Activated T-cell treated with anti-CD3 and anti-CD28 coated beads for 48 hours (primary cell): ENCODE measurements around the gene GPR39.
"Not testable (repeated sequence)": the region's sequence is repeated elsewhere in the genome, so short reads cannot be mapped to it uniquely, and the experiment has no call there.

Source experiments
- DNase-seq: peaks from one replicate; pipeline ENCODE4 v3.0.0-alpha.2; 2020; ENCODE audit warnings: low read depth

The GPR39 gene

GRCh38 chr2:132497591-132497990 is 81.0 kb downstream of the GPR39 start:
- no peak for DNase-seq

DNA sequence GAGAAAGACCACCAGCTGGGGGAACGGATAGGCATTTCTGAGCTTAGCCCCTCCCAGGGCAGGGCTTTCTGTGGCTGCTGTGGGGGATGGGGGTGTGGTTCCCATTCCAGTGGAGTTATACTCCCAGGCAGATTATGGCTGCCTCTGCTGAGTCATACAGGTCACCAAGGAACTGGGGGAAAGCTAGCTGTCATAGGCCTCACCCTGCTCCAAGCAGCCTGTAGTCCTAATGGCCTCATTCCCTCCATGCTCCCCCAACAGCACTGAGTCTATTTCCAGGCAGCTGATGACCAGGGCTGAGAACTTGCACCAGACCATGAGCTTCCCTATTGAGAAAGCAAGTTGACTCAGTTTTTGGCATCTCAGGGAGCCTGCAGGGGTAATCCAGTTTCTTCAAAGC is 87.1 kb downstream of the GPR39 start:
- DNase-seq, result no peak

DNA sequence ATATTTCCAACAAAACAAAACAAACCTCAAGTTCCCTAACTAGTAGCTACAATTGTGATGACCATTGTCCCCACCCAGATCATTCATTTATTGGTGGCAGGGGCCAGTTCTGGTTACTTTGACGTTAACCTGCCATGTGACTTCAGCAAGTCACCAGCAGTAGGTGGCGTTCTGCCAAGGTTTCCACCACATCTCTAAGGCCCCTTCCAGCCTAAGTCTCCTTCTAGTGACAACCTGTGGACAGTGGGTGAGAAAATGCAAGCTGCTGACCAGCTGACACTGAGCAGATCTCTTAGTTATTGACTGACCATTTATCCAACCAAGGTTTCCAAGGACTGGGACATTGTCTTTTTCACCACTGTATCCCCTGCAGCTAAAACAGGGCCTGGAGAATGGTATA is 98.4 kb downstream of the GPR39 start:
- DNase-seq, result no peak

DNA sequence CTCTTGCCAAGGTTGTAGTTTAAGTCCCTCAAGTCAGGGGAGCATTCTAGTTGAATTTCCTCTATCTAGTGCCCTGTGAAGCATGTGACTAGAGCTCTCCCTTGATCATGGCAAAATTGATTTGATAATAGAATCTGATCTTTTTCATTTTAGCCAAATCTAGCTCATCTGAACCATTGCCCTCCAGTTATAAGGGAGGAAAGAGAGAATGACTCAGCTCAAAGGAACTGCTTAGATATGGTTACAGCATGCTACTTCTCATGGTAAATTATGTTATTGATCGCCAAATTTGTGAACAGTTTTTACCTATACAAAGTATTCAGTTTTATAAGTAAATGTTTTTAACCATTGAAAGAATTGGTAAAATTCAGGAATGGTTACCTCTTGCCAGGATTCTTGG is 100.8 kb downstream of the GPR39 start:
- no peak for DNase-seq

- DNase-seq, result no peak
These were observed 101.7 kb downstream of the GPR39 start for GRCh38 chr2:132518302-132518701.

DNA sequence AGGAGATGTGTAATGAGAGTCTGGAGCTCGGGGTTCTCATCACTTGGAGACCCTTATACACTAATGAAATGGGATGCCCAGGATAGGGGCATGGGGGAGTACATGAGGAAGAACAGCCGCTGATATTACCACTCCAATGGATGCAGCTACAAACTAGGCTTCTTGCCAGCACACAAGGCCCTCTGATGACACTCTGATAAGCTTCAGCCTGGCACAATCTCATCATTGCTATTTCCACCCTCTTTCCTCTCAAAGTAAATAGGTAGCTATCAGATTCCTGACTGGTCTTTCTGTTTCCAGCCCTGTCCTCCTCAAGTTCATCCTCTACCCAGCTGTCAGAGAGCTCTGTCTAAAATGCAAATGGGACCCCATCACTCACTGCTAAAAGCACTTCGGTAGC is 103.0 kb downstream of the GPR39 start:
- DNase-seq, result no peak

- DNase-seq, result no peak
These were observed 104.7 kb downstream of the GPR39 start for GRCh38 chr2:132521341-132521740.

GRCh38 chr2:132522901-132523300 is 106.3 kb downstream of the GPR39 start:
- DNase-seq, result no peak

DNA sequence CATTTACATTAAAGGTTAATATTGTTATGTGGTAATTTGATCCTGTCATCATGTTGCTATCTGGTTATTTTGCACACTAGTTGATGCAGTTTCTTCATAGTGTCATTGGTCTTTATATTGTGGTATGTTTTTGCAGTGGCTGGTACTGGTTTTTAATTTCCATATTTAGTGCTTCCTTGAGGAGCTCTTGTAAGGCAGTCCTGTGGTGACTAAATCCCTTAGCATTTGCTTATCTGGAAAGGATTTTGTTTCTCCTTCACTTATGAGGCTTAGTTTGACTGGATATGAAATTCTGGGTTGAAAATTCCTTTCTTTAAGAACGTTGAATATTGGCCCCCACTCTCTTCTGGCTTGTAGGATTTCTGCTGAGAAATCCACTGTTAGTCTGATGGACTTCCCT is 120.5 kb downstream of the GPR39 start:
- DNase-seq, result not testable (repeated sequence)

DNA sequence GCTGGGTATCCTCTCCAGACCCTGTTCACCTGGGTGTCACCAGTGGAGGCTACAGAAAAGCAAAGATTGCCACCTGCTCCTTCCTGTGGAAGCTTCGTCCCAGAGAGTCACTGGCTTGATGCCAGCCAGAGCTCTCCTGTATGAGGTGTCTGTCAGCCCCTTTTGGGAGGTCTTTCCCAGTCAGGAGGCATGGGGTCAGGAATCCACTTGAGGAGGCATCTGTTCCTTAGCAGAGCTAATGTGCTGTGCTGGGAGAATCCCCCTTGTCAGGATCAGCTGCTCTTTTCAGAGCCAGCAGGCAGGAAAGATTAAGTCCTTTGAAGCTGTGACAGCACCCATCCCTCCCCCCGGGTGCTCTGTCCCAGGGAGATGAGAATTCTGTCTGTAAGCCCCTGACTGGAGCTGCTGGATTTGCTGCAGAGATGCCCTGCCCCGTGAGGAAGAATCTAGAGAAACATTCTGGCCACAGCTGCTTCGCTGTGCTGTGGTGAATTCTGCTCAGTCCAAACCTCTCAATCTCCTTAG is 121.8 kb downstream of the GPR39 start:
- no peak for DNase-seq

DNA sequence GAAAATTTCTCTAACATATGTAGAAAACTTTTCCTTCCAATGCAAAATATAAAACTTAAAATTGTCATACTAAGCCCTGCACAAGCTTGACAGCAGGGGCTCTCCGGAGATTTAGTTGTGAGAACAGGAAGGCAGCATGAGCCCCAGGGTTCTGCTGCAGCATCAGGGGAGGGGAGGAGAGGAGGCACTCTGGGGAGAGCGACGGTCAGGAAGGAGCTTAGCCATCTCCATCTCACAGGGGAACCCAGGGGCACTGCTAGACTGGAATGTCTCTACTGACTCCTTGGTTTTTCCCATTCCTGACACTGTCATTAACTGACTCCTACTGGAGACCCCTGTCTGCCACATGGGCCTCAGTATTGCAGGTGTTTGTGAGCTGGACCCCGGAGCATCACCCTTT is 123.6 kb downstream of the GPR39 start:
- DNase-seq, result no peak

DNA sequence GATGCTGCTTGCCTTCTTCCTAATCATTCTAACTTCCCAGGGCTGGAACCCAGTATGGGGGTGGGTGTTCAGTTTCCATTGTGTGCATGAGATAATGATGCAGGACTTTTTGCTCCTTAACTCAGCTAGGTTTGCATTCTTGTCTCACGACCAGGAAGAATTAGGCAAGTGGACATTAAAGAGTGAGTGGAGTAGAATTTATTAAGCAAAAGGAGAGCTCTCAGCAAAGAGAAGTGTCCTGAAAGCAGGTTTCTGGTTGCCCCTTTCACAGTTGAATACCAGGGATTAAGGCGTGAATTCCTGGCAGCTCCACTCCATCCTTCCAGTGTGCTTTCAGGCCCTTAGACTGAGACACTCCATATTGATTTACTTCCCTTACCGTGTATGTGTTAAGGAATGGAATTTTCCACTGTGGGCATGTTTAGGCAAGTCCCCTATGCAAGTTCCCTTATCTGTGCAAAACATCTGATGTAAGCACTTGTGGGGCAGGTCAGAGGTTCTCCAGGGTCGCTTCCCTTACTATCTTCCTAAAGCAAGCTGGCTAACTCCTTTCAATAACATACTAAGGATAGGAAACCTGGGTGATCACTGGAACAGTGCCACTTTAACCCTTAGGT is 126.5 kb downstream of the GPR39 start:
- no peak for DNase-seq

GRCh38 chr2:132544006-132544630 is 127.5 kb downstream of the GPR39 start:
- DNase-seq, result no peak

DNA sequence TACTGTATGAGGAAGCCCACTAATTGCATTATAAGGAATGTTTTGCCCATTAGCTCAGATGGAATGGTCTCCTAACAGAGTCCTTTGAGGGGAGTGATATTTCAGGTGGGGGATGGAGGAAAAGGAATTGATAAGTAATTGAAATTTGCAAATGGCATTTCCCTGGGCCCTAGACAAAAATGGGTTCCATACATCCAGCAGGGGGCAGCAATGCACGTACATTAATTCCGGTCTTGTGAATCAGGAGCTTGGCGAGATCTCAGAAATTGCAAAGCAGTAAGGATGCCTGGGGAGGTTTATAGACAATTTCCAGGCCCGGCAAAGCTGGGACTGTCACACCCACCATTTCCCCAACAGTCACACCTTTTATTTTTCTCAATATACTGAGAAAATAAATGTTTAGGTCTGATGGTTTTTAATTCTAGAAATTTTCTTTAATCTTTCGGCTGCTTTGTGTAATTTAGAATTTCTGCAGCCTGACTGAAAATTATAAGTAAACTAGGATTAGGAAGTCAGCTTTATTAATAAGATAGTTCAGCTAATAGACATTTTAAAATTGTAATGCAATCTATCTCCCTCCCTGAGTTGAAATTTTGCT is 130.6 kb downstream of the GPR39 start:
- peak; percentile 12 for DNase-seq

GRCh38 chr2:132549935-132550670 is 133.5 kb downstream of the GPR39 start:
- DNase-seq, result no peak

- DNase-seq, result no peak
These were observed 134.3 kb downstream of the GPR39 start for GRCh38 chr2:132550946-132551345.

GRCh38 chr2:132557694-132558093 is 141.1 kb downstream of the GPR39 start:
- DNase-seq, result no peak

DNA sequence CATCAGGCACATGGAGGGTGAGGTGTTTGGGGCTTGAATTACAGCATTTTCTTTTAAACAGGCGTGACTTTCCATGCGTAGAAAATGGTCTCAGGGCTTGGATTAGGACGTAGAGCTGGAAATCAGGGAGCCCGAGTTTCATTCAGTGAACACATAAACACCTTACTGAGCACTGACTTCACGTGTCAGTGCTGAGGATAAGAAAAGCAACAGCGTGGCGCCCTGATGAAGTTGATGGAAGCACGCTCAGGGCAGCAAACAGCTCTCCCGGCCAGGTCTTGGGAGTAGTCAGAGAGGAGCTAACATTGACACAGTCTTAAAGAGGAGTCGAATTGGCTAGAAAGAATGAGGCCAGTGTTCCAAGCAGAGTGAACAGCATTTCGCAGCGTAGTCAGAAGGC is 142.7 kb downstream of the GPR39 start:
- DNase-seq, result no peak

GRCh38 chr2:132559921-132560320 is 143.3 kb downstream of the GPR39 start:
- DNase-seq, result no peak

DNA sequence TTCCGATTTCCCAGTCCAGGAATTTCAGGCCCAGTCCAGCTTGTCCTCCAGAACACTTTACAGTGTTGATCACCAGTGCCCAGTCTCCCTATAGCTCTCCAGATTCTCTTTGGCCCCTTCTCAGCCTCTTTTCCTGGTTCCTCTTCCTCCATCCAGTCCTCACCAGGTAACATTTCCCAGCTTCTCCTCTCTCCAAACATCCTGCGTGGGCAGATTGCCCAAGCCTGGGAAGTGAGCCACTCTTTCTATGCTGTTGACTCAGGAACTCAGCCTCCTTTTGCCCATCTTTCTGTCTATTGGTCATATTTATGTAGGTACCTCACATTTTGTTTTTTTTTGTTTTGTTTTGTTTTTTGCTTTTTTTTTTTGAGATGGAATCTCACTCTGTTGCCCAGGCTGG is 144.0 kb downstream of the GPR39 start:
- no peak for DNase-seq

DNA sequence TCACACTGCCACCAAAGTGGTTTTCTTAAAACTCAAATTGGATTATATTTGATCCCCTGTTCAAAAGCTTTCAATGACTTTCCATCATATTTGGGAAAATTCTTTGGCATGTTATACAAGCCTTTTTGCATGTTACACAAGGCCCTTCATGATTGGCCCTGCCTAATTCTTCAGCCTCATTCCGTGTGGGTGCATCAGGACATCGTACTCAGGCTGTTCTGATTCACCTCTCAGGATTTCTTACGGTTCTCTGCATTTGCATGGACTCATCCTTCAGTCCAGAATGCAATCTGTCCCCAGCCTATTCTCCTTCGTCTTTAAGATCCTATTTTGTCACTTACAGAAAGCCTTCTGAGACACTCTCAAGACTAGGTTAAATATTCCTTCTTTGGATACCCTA is 145.6 kb downstream of the GPR39 start:
- no peak for DNase-seq

GRCh38 chr2:132564065-132564464 is 147.5 kb downstream of the GPR39 start:
- no peak for DNase-seq

DNA sequence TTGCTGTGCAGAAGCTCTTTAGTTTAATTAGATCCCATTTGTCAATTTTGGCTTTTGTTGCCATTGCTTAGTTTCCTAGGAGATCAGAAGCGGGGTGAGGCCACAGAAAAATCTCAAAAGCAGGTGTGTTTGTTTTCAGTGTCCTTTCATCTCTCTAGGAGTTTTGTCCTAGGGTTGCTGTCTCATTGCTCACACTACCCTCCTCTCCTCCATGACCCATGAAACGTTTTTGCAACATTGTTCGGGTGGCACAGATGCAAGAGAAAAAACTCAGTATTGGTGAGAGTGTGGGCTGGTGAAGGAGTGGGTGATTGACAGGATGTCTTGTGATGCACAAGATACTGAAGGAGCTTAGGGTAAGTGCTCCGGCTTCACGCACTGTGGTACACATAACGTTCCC is 149.8 kb downstream of the GPR39 start:
- DNase-seq, result no peak
